ENCODE data around the gene TMEM123.

TMEM123 gene

GRCh38 chr11:102452461-102453301 is at the start of gene TMEM123:
TMEM123 (minus strand) TSS chr11:102452765; CDS start chr11:102452623, 142 bp downstream.
- no peak for DNase-seq (ENCODE audit: low read depth)
- TF ChIP-seq CTCF (IDR thresholded peaks at IDR 0.05; ENCODE audit: control insufficient read depth, insufficient read depth, low read depth, low read length, missing control alignments): no peak
- peak within 1 kb of the TSS; percentile 80 for H3K4me3 ChIP-seq (ENCODE audit: control insufficient read depth, low read depth, low read length)

- no peak for DNase-seq (ENCODE audit: low read depth)
- H3K4me3 ChIP-seq (ENCODE audit: control insufficient read depth, low read depth, low read length): no peak overlapping the region
- no peak for TF ChIP-seq CTCF (IDR thresholded peaks at IDR 0.05; ENCODE audit: control insufficient read depth, insufficient read depth, low read depth, low read length, missing control alignments)
These were observed 48.3 kb upstream of the TMEM123 start for GRCh38 chr11:102500829-102501228.

- no peak for TF ChIP-seq CTCF (IDR thresholded peaks at IDR 0.05; ENCODE audit: control insufficient read depth, insufficient read depth, low read depth, low read length, missing control alignments)
- no peak for DNase-seq (ENCODE audit: low read depth)
- H3K4me3 ChIP-seq (ENCODE audit: control insufficient read depth, low read depth, low read length): no peak overlapping the region
These were observed 47.4 kb upstream of the TMEM123 start for GRCh38 chr11:102499931-102500330.

- TF ChIP-seq CTCF (IDR thresholded peaks at IDR 0.05; ENCODE audit: control insufficient read depth, insufficient read depth, low read depth, low read length, missing control alignments): no peak
- DNase-seq (ENCODE audit: low read depth): no peak
- no peak overlapping the region for H3K4me3 ChIP-seq (ENCODE audit: control insufficient read depth, low read depth, low read length)
These were observed 46.6 kb upstream of the TMEM123 start for GRCh38 chr11:102499151-102499550.

GRCh38 chr11:102497061-102497460 is 44.5 kb upstream of the TMEM123 start:
- TF ChIP-seq CTCF (IDR thresholded peaks at IDR 0.05; ENCODE audit: control insufficient read depth, insufficient read depth, low read depth, low read length, missing control alignments): no peak
- H3K4me3 ChIP-seq (ENCODE audit: control insufficient read depth, low read depth, low read length): no peak overlapping the region
- peak; percentile 20 for DNase-seq (ENCODE audit: low read depth)

- peak; percentile 80 for DNase-seq (ENCODE audit: low read depth)
- H3K4me3 ChIP-seq (ENCODE audit: control insufficient read depth, low read depth, low read length): no peak overlapping the region
These were observed 42.8 kb upstream of the TMEM123 start for GRCh38 chr11:102495161-102496042.

More at GRCh38 chr11:102495161-102496042, 42.8 kb upstream of the TMEM123 start:
- TF ChIP-seq CTCF (IDR thresholded peaks at IDR 0.05; ENCODE audit: control insufficient read depth, insufficient read depth, low read depth, low read length, missing control alignments): peak; percentile 60

Measured in AG09309 (cell line).